Stimulated activated CD8-positive, alpha-beta memory T cell treated with anti-CD3 and anti-CD28 coated beads, Interleukin-12 subunit alpha, Interleukin-12 subunit beta, amount 100 ng/mL, for 24 hours (primary cell): ENCODE results near the gene COPS4.
"Not testable (repeated sequence)": the region's sequence is repeated elsewhere in the genome, so short reads cannot be mapped to it uniquely, and the experiment has no call there.

Source experiments
- DNase-seq: peaks from one replicate; pipeline ENCODE4 v3.0.0-alpha.2; 2020; ENCODE audit errors: extremely low read depth

Gene COPS4

DNA sequence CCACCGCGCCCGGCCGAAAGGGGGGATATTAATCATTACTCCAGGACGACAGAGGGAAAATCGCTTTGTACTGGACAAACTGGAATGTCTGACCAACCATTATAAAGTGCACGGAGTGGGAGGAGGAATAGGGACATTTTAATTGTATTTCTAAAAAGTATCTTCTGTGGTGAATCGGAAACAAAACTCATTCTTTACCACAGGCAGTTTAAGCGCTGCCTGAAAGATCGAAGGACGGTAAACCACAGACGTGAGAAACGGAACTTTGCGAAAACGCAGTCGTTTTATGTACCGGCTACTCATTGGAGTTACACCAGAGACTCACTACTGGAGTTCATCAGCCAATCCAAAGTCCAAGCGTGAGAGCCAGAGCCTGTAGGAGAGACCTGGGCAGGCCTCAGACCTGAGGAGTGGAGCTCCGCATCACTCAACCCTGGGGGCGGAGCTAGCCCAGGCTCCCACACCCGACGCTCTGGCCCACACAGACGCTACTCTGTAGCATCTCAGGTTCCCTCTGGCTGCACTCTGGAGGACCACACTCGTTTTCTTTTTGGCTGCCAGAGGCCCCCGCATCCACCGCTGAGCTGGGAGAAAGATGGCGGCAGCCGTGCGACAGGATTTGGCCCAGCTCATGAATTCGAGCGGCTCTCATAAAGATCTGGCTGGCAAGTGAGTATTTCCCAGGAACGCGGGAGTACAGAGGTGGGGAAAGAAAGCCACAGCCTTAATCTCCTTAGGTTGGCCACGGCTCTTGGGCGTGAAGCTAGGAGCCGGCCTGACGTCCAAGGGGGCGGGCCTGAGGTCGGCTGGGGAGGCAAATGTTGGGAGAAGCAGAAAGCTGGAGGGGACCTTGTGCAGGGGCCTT, at the start of gene COPS4:
TSS of gene COPS4 (plus strand) at position 554 of the 865 bp plus-strand sequence. CDS start at position 596, 42 bp downstream.
- peak; percentile 84 for DNase-seq

GRCh38 chr4:82987519-82987918, 47.5 kb upstream of the COPS4 start:
- DNase-seq, result not testable (repeated sequence)

DNA sequence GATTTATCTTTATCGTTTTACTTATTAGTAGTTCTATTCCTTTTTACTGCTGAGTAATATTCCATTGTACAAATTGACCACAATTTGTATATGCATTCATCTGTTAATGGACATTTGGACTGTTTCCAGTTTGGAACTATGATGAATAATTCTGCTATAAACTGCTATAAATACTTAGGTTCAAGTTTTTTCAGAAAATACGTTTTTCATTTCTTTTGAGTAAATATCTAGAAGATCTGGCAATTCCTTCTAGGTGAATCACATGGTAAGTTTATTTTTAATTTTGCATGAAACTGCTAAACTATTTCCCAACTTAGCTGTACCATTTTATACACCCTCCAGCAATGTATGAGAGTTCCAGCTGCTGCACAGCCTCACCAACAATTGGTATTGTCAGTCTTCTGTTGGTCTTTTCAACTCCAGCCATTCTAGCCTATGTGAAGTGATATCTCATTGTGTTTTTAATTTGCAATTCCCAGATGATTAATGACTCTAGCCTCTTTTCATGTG, 46.6 kb upstream of the COPS4 start:
- DNase-seq, result no peak

DNA sequence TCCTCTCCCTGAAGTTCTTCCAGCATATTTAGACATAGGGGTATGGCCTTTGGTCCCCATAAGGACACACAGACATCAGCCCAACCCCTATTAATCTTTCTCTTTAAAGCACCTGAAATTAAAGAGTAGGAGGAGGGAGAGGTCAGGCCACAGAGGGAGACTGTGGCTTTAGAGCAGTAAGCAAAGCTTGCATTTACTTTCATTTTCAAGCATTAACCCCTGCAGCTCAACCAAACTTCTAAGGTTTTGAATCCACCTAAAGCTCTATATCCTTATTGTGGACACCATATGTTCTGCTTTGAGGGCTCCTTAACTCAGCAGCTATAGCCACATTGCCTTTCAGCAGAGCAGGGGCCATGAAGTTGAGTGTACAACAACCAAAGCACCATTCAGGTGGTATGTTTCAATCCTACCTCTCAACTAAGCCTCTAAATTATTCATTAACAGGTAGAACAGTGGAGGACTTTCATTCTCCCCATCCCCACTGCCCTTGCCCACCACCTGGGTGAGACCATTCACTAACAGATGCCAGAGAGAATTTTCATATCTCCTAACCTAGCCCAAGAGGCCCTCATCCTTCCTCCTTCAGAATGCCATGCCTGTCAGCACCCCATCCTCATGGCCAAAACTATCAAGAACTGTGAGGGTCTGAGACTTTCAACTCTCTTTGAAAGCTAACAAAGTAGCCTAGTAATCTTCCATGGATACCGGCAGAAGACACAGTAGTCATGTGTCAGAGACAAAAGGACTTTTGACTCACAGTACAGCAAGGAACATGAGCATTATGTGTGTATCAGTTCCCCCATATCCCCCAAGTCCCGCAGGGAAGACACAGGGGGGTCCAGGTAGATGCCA, 45.2 kb upstream of the COPS4 start:
- DNase-seq, result no peak

DNA sequence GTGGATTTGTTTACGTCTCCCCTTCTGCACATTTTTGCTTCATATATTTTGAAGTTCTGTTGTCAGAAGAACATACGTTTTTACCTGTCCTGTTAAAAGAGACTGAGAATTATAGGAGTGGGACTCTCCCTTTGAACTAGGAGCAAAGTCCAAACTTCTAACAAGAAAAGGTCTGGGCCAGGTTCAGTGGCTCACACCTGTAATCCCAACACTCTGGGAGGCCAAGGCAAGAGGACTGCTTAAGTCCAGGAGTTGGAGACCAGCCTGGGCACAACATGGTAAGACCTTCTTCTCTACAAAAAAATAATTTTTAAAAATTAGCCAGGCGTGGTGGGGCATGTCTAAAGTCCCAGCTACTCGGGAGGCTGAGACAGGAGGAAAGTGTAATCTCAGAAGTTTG, 40.1 kb upstream of the COPS4 start:
- no peak for DNase-seq

GRCh38 chr4:82998898-82999297, 36.1 kb upstream of the COPS4 start:
- DNase-seq, result no peak

DNA sequence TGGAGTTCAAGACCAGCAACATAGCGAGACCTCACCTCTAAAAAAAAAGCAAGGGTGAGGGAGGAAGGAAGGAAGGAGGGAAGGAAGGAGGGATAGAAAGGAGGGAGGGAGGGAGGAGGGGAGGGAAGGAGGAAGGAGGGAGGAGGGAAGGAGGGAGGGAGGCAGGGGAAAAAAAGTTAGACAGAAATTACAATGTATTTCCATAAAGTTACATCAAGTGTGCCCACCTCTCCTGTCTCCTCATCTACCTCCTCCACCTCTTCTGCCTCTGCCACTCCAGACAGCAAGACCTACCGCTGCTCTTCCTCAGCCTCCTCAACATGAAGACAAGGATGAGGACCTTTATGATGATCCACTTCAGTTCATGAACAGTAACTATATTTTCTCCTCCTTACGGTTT, 32.7 kb upstream of the COPS4 start:
- no peak for DNase-seq

DNA sequence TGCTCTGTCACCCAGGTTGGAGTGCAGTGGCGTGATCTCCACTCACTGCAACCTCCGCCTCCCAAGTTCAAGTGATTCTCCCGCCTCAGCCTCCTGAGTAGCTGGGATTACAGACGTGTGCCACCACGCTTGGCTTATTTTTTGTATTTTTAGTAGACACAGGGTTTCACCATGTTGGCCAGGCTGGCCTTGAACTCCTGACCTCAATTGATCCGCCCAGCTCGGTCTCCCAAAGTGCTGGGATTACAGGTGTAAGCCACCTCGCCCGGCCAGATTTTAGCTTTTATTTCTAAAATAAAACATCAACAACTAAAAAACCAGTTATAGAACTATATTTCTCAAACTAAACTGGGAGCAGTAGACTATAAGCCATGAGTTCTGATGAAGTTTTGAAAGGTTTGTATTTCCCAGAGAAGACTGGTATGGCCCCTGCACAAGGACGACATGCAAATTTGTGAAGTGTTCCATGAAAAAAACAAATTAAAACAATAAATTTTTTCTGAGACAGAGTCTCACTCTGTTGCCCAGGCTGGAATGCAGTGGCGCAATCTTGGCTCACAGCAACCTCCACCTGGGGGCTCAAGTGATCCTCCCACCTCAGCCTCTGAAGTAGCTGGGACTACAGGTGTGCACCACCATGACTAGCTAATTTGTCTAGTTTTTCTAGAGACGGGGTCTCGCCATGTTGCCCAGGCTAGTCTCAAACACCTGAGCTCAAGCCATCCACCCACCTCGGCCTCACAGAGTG, 31.8 kb upstream of the COPS4 start:
- not testable (repeated sequence) for DNase-seq

DNA sequence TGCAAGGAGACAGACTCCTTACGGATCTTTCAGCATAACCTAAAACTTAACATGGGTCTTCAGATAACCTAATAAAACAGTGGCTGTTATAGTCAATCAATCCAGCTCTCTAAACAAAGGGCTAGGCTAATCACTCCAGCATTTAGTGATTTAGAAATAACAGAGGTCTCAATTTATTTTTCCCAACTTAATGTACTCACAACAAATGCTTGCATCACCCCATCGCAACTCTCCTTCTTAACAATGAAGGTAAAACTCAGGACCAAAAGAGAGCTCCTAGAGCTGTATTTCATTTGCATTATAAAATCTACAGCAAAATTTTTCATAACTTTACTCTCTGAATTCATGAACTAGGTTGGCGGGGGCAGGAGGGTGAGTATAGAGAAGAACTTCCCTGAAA, 25.5 kb upstream of the COPS4 start:
- DNase-seq, result no peak

- DNase-seq, result no peak
Measured at GRCh38 chr4:83010111-83010521, 24.9 kb upstream of the COPS4 start.

- peak; percentile 65 for DNase-seq
Measured at GRCh38 chr4:83010522-83011318, 24.3 kb upstream of the COPS4 start, which contains the start of gene LIN54. TSS of gene LIN54 (minus strand) at chr4:83010823. CDS start at chr4:82984844, 25,979 bp downstream.

DNA sequence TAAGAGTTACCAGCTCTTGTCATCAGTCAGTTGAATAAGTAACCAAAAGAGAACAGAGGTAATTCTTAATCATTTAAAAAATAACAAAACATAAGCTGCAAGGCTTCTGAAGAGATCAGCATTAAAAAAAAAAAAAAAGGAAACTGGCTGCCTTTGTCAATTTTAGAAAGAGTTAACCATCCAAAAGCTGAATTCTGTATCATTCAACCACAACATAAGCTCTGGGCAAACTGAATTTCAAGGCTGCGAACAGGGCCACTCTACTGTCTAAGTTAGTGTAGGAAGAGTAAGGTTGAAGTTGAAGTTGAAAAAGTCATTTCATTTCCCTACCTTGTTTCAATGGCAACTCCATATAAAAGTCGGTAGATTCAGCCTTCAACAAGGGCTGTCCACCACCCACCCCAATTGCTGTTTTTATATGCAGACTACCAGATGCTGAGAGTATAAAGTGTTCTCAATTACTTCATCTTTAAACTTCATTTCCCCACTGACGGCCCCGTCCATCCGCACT, 23.2 kb upstream of the COPS4 start:
- DNase-seq, result no peak

DNA sequence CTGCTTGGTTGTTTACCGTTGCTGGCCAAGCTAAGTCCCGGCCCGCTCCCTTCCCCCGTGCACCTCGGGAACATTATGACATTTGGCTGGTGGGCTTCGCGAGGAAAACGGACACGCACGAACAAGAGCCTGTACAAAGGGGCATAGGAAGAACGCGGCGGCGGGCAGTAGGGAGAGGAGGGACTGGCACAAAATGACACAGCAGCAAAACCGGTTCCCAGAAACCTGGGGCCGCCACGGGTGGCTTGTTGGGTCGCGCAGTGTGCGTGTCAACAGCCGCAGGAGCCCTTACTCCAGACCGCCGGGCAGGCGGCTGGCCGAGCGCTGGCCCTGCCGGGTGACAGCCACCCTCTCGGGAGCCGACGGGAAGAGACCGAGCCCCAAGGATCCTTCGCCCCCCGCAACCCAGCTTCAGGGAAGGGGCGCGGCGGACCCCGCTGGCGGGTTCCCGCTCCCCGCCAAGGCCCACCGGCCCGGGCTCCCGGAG, 22.7 kb upstream of the COPS4 start:
- no peak for DNase-seq

DNA sequence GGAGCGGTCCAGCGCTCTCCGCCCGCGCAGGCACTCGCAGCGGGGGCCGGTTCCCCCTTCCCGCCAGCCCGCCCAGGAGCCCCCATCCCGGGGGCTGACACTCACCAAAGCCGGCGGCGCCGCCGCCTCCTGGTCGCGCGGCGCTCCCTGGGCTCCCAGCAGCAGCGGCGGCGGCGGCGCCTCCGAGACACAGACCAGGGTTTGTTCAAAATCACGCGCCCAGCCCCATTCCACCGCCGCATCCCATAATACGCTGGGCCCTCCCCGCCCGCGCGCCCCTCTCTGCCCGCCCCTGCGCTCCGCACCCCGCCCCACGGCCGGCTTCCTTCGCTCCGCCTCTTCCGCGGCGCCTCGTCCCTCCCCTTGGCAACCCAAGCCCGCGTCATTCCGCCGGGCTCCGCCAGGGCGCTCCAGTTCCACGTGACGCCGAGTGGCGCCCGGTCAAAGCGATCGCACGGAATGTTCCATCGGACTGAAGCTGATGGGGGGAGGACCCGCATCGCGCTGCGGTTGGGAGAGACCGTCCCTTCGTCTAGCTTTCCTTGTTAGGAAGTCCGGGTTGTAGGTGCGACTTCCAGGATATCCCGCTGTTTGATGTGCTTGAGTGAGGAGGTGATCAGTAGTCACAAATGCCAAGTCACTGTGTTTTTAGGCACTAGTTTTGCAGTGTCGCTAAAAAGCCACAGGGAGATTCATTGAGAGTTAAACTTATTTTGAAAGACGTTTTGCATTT, 22.1 kb upstream of the COPS4 start:
- peak; percentile 92 for DNase-seq

DNA sequence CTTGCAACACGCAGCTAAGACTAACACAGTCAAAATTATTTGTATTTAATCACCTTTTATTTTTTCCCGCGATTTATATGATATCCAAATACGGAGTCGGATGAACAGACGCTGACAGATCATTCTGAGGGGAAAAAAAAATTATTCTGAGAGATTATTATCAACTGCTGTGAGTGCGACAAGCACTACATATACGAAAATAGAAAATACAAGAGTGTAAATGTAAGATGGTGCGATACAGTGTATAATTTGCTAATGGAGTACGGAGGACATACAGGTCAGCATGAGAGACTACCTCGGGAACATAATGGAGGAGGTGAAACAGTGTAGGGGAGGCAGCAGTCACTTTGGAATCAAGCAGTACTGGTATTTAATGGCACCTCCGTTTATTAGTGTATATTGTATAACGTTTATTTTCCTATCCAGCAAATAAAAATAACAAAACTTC, 21.5 kb upstream of the COPS4 start:
- no peak for DNase-seq

DNA sequence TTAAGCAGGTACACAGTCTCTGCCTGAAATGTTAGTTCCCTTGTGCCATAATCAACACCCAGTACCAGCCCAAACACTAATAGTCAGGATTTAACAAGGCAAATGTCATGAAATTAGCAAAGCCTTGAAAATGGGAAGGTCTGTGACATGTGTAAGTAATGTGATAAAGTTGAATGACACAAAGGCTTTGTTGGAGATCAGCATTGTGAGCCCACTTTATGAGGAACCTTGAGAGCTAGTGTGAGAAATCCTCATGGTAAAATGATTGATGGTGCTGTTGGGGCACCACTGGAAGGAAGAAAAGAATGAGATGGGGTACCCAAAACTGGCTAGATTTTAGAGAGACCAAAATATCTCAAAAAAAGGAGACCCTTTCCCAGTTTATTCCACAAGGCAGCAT, 21.1 kb upstream of the COPS4 start:
- DNase-seq, result no peak

DNA sequence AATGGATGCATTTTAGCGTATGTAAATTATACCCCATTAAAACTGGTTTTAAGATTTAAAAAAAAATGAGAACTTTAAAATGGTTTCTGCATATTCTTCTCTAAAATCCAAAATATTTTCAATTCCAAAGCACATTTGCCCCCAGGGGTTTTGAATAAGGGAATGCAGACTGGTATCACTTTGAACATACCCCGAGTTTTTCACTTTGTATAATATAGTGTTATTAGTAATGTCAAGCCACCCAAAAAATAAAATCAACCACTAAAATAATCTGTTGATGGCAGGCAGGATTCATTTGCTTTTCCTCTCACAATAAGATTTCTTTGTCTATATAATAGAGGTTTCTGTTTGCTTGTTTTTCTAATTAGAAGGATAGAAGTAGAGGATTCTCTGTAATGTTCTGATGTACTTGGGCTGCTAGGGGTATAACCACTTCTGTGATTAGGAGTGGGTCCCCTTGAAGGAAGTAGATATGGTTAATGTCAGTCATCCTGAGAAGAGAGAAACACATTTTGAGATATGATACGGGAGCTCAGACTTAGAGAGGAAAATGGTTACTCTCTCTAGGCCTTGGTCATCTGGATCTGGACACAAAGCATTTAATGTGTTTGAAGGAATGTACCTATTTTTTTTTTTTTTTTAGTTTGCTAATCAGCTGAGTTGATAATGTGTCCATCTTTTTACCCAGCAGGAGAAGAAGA, 15.0 kb upstream of the COPS4 start:
- DNase-seq, result no peak

DNA sequence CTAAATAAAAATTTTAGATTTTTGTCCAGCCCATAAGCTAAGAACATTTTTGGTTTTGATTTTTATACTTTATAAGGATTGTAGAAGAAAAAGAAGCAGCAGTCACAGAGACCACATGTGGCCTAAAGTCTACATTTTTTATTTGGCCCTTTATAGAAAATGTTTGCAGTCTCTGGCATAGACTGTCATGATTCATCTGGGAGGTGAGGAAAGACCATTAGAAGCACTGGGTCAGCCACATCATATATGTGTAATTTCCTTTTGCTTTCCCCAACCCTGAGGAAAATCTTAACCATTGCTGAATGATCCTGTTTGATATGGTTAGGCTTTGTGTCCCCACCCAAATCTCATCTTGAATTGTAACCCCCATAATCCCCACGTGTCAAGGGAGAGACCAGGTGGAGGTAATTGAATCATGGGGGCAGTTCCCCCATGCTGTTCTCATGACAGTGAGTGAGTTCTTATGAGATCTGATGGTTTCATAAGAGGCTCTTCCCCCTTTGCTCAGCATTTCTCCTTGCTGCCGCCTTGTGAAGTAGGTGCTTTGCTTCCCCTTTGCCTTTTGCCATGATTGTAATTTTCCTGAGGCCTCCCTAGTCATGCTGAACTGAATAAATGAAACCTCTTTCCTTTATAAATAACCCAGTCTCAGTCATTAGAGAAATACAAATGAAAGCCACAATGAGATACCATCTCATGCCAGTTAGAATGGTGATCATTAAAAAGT, 12.1 kb upstream of the COPS4 start:
- no peak for DNase-seq
